ENCODE measurements around the gene INCA1.

INCA1 gene

DNA sequence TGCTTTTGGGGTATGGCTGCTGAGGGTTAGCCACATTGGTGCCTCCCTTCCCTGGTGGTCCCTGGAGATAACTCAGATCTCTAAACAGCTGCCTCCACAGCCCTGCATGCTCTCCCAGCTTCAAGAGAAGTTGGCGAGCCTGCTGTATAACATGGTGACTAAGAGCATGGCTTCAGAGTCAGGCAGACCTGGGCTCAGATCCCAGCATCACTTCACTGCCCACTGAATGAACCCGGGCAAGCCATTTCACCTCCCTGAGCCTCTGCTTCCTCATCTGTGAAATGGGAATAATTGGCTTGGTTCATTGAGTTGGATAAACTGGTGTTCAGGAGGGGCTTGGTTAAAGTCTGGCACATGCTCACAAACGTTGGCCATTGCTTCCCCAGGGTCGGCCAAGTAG is 17.0 kb upstream of the INCA1 start:
- TF ChIP-seq EZH2phosphoT487 (IDR thresholded peaks at IDR 0.05; ENCODE audit: borderline replicate concordance, low read length) = no peak
- TF ChIP-seq, protein P1, sequence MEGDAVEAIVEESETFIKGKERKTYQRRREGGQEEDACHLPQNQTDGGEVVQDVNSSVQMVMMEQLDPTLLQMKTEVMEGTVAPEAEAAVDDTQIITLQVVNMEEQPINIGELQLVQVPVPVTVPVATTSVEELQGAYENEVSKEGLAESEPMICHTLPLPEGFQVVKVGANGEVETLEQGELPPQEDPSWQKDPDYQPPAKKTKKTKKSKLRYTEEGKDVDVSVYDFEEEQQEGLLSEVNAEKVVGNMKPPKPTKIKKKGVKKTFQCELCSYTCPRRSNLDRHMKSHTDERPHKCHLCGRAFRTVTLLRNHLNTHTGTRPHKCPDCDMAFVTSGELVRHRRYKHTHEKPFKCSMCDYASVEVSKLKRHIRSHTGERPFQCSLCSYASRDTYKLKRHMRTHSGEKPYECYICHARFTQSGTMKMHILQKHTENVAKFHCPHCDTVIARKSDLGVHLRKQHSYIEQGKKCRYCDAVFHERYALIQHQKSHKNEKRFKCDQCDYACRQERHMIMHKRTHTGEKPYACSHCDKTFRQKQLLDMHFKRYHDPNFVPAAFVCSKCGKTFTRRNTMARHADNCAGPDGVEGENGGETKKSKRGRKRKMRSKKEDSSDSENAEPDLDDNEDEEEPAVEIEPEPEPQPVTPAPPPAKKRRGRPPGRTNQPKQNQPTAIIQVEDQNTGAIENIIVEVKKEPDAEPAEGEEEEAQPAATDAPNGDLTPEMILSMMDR (IDR thresholded peaks at IDR 0.05; ENCODE audit: low read depth, low read length, poor library complexity, severe bottlenecking) = no peak
- Histone ChIP-seq H3K4me1 (ENCODE audit: control insufficient read depth, low read length) (peaks cover 17% of the 10 kb centered on the region), H3K36me3 (ENCODE audit: control insufficient read depth, low read length) (peaks cover 21% of the 10 kb centered on the region), H3F3A (ENCODE audit: control insufficient read depth, insufficient read depth) (no peaks in the 10 kb centered on the region), H3K9me2 (replicated peaks; ENCODE audit: control insufficient read depth, low read length) (no peaks in the 10 kb centered on the region), H3K4me3 (ENCODE audit: low read length) (no peak overlapping the region), H3K79me2 (ENCODE audit: control insufficient read depth, low read length) (no peaks in the 10 kb centered on the region), H3K27me3 (ENCODE audit: control insufficient read depth, low read length) (no peaks in the 10 kb centered on the region), H3K9me3 (ENCODE audit: control insufficient read depth, insufficient read depth, low read length) (no peaks in the 10 kb centered on the region), H4K20me1 (ENCODE audit: control insufficient read depth, insufficient read depth, low read depth, low read length) (no peaks in the 10 kb centered on the region), H3K4me2 (ENCODE audit: low read length) (no peak overlapping the region), H3K27ac (ENCODE audit: low read depth, low read length) (no peak overlapping the region)

DNA sequence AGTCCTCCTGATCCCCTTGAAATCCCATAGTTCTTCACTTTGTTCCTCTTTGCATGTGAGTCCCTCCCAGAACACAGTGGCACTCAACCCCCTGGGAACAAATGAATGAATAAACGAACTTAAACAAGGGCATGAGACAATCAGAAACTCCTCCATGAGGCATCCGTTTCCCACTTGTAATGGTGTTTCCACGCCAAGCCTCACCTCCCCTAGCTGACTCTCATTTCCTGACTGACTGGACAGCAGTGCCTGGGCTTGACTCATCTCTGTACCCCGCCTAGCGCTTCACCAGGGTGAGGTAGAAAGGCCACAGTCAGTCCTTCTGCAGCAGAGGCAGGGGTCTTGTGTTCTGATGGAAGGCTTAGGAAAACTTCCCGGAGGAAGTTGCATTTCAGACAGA is 14.6 kb upstream of the INCA1 start:
- Histone ChIP-seq H3K27me3 (ENCODE audit: control insufficient read depth, low read length) (no peaks in the 10 kb centered on the region), H3K4me2 (ENCODE audit: low read length) (no peak overlapping the region), H3K9me3 (ENCODE audit: control insufficient read depth, insufficient read depth, low read length) (no peaks in the 10 kb centered on the region), H4K20me1 (ENCODE audit: control insufficient read depth, insufficient read depth, low read depth, low read length) (no peaks in the 10 kb centered on the region), H3K4me1 (ENCODE audit: control insufficient read depth, low read length) (peaks cover 7% of the 10 kb centered on the region), H3F3A (ENCODE audit: control insufficient read depth, insufficient read depth) (no peaks in the 10 kb centered on the region), H3K79me2 (ENCODE audit: control insufficient read depth, low read length) (no peaks in the 10 kb centered on the region), H3K36me3 (ENCODE audit: control insufficient read depth, low read length) (peaks cover 23% of the 10 kb centered on the region), H3K9me2 (replicated peaks; ENCODE audit: control insufficient read depth, low read length) (no peaks in the 10 kb centered on the region), H3K4me3 (ENCODE audit: low read length) (no peak overlapping the region), H3K27ac (ENCODE audit: low read depth, low read length) (no peak overlapping the region)
- TF ChIP-seq, protein P1 (IDR thresholded peaks at IDR 0.05; ENCODE audit: low read depth, low read length, poor library complexity, severe bottlenecking) = no peak
- no peak for TF ChIP-seq EZH2phosphoT487 (IDR thresholded peaks at IDR 0.05; ENCODE audit: borderline replicate concordance, low read length)

DNA sequence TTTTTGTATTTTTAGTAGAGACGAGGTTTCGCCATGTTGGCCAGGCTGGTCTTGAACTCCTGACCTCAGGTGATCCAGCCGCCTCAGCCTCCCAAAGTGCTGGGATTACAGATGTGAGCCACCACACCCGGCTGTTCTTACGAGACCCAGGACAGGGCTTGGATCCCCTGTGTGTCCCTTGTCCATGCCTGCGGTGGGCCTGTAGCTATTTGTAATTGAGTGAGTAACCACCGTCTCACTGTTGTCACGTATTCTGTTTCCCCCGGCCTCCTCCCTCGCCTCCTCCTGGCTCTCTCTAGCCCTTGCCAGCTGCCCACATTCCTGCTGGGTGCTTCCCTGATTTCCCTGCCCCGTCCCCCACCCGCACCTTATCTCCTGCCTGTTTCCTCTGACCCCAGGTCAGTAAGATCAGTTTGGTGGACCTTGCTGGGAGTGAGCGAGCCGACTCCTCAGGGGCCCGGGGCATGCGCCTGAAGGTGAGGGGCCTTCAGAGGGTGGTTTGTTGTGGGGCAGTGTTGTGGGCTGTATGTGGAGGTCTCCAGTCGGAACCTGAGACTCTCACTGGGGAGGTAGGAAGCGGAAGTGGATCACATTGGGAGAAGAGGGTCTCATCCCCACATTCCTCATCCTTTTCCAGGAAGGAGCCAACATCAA is 6.0 kb upstream of the INCA1 start:
- H3K79me2 ChIP-seq (ENCODE audit: control insufficient read depth, low read length) = peaks cover 7% of the 10 kb centered on the region
- H3K9me2 ChIP-seq (replicated peaks; ENCODE audit: control insufficient read depth, low read length) = no peaks in the 10 kb centered on the region
- H3K9me3 ChIP-seq (ENCODE audit: control insufficient read depth, insufficient read depth, low read length) = no peaks in the 10 kb centered on the region
- H3K4me3 ChIP-seq (ENCODE audit: low read length) = no peak overlapping the region
- H4K20me1 ChIP-seq (ENCODE audit: control insufficient read depth, insufficient read depth, low read depth, low read length) = no peaks in the 10 kb centered on the region
- TF ChIP-seq, protein P1 (IDR thresholded peaks at IDR 0.05; ENCODE audit: low read depth, low read length, poor library complexity, severe bottlenecking) = no peak
- no peak for TF ChIP-seq EZH2phosphoT487 (IDR thresholded peaks at IDR 0.05; ENCODE audit: borderline replicate concordance, low read length)
- no peak overlapping the region for H3K27ac ChIP-seq (ENCODE audit: low read depth, low read length)
- H3K27me3 ChIP-seq (ENCODE audit: control insufficient read depth, low read length) = no peaks in the 10 kb centered on the region
- H3K4me1 ChIP-seq (ENCODE audit: control insufficient read depth, low read length) = peaks cover 14% of the 10 kb centered on the region
- no peaks in the 10 kb centered on the region for H3F3A ChIP-seq (ENCODE audit: control insufficient read depth, insufficient read depth)
- H3K4me2 ChIP-seq (ENCODE audit: low read length) = no peak overlapping the region
- peaks cover 49% of the 10 kb centered on the region for H3K36me3 ChIP-seq (ENCODE audit: control insufficient read depth, low read length)
